H1 (cell line): Measurements from ENCODE around the gene TNKS2. TPM values are rescaled to one million over a fixed set of nuclear protein-coding genes. Genes with fewer than 3 reads are reported as not detected.

Experiments used
- ASH2L ChIP-seq: fragments of 200-600, 300-600 bp; sonication (generic); IDR thresholded peaks from one replicate; pipeline ENCODE4 v1.7.1; 2017; ENCODE audit warnings: low read length
- ATF3 ChIP-seq: IDR thresholded peaks from 2 replicates; pipeline ENCODE4 v1.6.1; 2011; ENCODE audit warnings: low read depth, mild to moderate bottlenecking, low read length; ENCODE audit not compliant: insufficient read depth
- CBX8 ChIP-seq: fragments of 300-800, 300-1000 bp; sonication (generic); IDR thresholded peaks from 2 replicates; pipeline ENCODE4 v1.7.1; 2016; ENCODE audit warnings: low read depth, low read length, borderline replicate concordance
- CHD1 ChIP-seq: IDR thresholded peaks from 2 replicates; pipeline ENCODE4 v1.6.1; 2012; ENCODE audit warnings: low read depth, low read length, improper control_type of control experiment
- CHD7 ChIP-seq: fragments of 300-600 bp; sonication (generic); IDR thresholded peaks from 2 replicates; pipeline ENCODE4 v1.7.1; 2012; ENCODE audit warnings: low read length, moderate library complexity, mild to moderate bottlenecking, inconsistent platforms; ENCODE audit not compliant: insufficient replicate concordance
- POU5F1 ChIP-seq: IDR thresholded peaks from 2 replicates; pipeline ENCODE4 v1.6.1; 2011; ENCODE audit warnings: low read depth, mild to moderate bottlenecking, low read length, moderate library complexity
- RBBP5 ChIP-seq: IDR thresholded peaks from 2 replicates; pipeline ENCODE4 v1.7.1; 2012; ENCODE audit warnings: low read depth, mild to moderate bottlenecking, inconsistent platforms, low read length, moderate library complexity, borderline replicate concordance
- RFX5 ChIP-seq: IDR thresholded peaks from 2 replicates; pipeline ENCODE4 v1.6.1; 2011; ENCODE audit warnings: low read depth, low read length, improper control_type of control experiment, borderline replicate concordance
- RXRA ChIP-seq: IDR thresholded peaks from 2 replicates; pipeline ENCODE4 v1.6.1; 2011; ENCODE audit warnings: low read depth, mild to moderate bottlenecking, low read length, moderate library complexity; ENCODE audit not compliant: insufficient read depth
- SAP30 ChIP-seq: fragments of 300-600 bp; sonication (generic); IDR thresholded peaks from 2 replicates; pipeline ENCODE4 v1.7.1; 2012; ENCODE audit warnings: low read length, moderate library complexity, mild to moderate bottlenecking, inconsistent platforms; ENCODE audit not compliant: insufficient read depth, insufficient replicate concordance
- SIX5 ChIP-seq: IDR thresholded peaks from 2 replicates; pipeline ENCODE4 v1.6.1; 2011; ENCODE audit warnings: mild to moderate bottlenecking, low read depth, low read length
- TBP ChIP-seq: IDR thresholded peaks from 2 replicates; pipeline ENCODE4 v1.6.1; 2011; ENCODE audit warnings: low read depth, low read length, improper control_type of control experiment
- polyA plus RNA-seq, 7 experiments: library from polyadenylated mRNA; depleted of rRNA in 3 of 7; stranded (reverse) in 5 of 7; unstranded in 2 of 7; fragments of >200 nt in 5 of 7; fragments of 200-250 nt in 2 of 7; gene quantifications; 1 replicate in 5 of 7; 2 replicates in 1 of 7; 4 replicates in 1 of 7; pipeline versions ENCODE4 v1.2.1 to v1.2.3, GENCODE V29; 2011 to 2013; ENCODE audit warnings: missing spikeins in 2 of 7, mixed read lengths in 2 of 7
- total RNA-seq: library from RNA; stranded (reverse); fragmentation: NEBNext Ultra II Directional; extraction: Animal tissue kit (Norgen Biotek cat#: 25700); gene quantifications from 2 replicates; pipeline ENCODE4 v1.2.1, GENCODE V29; 2021

TNKS2 gene
- total and polyA plus RNA-seq, 2 of the 8 experiments (the other 6 are each of a cell fraction or from before 2014, with no cell fraction given), result 23.3 to 73.6 TPM

GRCh38 chr10:91907914-91908336, 109.7 kb downstream of the TNKS2 start (continued):
- TF ChIP-seq CHD7 (no peak), RXRA (no peak), POU5F1 (no peak), SIX5 (no peak), RBBP5 (no peak), RFX5 (no peak), CHD1 (no peak), ASH2L (no peak), ATF3 (no peak), TBP (no peak), CBX8 (no peak), SAP30 (no peak)
